Measurements from ENCODE around the gene STK24. TPM values are rescaled to one million over a fixed set of nuclear protein-coding genes. Genes with fewer than 3 reads are reported as not detected.

The STK24 gene
- total RNA-seq, 2 donors from 2014 or later = 115 to 125 TPM

DNA sequence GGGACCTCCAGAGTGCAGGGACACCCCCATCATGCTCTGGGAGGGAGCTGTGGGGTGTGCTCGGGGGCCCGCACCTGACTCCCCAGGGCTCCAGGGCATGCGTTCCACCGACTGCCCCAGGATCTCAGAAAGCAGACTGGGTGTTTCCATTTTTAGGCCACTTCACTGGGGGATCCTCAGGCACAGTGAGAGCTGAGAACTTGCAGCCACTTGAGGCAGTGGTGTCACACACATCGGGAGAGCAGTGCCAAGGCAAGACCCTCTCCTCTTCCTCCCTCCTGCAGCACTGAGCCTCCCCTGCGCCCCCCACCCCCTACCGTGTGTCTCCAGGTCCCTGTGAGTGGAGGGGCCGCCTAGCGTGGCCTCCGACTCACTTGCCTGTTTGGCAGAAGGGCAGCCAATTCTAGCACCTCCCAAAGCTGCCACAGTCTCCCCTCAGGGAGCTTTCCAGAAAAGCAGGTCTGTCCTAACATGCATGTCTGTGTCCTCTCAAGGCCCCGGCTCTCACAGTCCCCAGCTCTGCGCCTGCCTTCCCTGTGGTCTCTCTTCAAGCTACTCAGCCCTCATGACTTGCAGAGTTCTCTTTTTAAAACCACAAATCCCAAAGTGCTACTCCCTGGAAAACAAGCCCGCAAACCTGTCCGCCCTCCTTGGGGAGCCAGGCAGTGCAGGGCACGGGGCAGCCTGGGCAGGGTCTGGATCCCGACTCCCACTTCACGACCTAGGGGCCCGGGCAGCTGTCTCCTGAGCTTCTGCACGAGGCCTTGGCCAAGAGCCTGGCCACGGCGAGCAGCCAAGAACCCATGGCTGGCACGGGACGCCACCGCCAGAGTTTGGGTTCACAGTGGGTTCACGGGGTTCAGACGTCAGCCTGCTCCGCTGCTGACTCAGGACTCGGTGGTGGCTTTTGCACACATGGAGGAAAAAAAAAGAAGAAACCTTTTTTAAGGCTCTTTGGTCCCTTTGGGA is 94.1 kb downstream of the STK24 start:
- peaks cover 15% of the 10 kb centered on the region for H3K36me3 ChIP-seq (ENCODE audit: control insufficient read depth, insufficient read depth, low read length)
- H3K27ac ChIP-seq (ENCODE audit: low read depth, low read length) = no peak overlapping the region
- WGBS, 2 experiments (ENCODE audit: insufficient coverage in 1 of 2, insufficient read length in 1 of 2) = 87 to 89% methylated on average over 26 to 28 of the region's 28 CpGs
- Mint-ChIP-seq H3K4me3 (no peak overlapping the region), H3K27ac (peak overlapping the region; percentile 58), H3K36me3 (ENCODE audit: low read depth) (peaks cover 13% of the 10 kb centered on the region), H3K27me3 (ENCODE audit: insufficient read depth) (no peaks in the 10 kb centered on the region), H3K4me1 (peaks cover 70% of the 10 kb centered on the region), H3K9me3 (no peaks in the 10 kb centered on the region)
- peaks cover 20% of the 10 kb centered on the region for H3K4me1 ChIP-seq (ENCODE audit: control insufficient read depth, insufficient read depth, low read length)
- H3K4me3 ChIP-seq (ENCODE audit: low read length) = no peak overlapping the region
- H3K27me3 ChIP-seq (ENCODE audit: control insufficient read depth, insufficient read depth, low read length, poor library complexity, severe bottlenecking) = no peaks in the 10 kb centered on the region
- peak; percentile 69 for TF ChIP-seq CTCF (conservative IDR thresholded peaks at IDR 0.05)
- peak; percentile 79 for DNase-seq
- H3K9me3 ChIP-seq (ENCODE audit: control insufficient read depth, low read length) = no peaks in the 10 kb centered on the region
- no peak overlapping the region for H3K9ac ChIP-seq (ENCODE audit: extremely low read depth, low read length, poor library complexity, severe bottlenecking)

DNA sequence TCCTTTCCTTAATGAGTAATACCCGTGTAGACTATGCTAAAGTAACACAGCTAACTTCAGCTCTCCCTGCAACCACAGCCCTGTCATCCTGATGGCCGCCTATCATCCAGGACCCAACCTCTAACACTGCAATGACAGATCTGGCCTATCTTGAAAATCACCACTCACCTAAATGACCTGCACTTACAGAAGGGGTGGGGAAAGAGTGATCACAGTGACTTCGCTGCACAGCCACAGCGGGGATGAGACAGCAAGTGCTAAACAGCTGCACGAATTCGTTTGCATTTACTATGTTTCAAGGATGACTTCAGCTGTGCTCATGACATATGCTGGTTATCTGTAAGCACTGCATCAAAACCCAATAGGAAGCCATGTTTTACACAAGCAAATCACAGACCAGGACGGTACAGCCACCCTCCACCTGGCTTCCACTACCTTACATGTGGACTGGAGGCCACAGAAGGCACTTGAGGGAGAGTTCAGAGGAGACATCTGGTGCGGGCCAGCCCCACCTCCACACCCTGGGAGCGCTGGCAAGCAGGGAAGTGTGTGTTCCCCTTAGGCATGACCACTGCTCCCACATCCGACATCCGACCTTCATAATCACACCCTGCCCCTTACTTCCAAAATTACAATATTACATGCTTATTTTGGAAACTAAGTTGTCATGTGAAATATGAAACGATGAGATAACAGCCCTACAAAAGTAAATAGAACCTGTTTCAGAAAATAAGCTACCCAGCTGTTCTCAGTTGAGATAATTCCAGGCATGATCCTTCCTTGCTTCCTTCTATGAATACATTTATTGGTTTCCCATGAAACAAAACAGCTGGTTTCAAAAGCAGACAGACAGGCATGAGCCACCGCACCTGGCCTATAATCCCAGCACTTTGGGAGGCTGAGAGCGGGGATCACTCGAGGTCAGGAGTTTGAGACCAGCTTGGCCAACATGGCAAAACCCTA is 95.7 kb downstream of the STK24 start:
- DNase-seq = no peak
- Histone ChIP-seq H3K9me3 (ENCODE audit: control insufficient read depth, low read length) (no peaks in the 10 kb centered on the region), H3K27ac (ENCODE audit: low read depth, low read length) (no peak overlapping the region), H3K4me3 (ENCODE audit: low read length) (no peak overlapping the region), H3K9ac (ENCODE audit: extremely low read depth, low read length, poor library complexity, severe bottlenecking) (no peak overlapping the region), H3K4me1 (ENCODE audit: control insufficient read depth, insufficient read depth, low read length) (peaks cover 26% of the 10 kb centered on the region), H3K27me3 (ENCODE audit: control insufficient read depth, insufficient read depth, low read length, poor library complexity, severe bottlenecking) (no peaks in the 10 kb centered on the region), H3K36me3 (ENCODE audit: control insufficient read depth, insufficient read depth, low read length) (peaks cover 15% of the 10 kb centered on the region)
- H3K27me3 Mint-ChIP-seq (ENCODE audit: insufficient read depth) = no peaks in the 10 kb centered on the region
- peaks cover 76% of the 10 kb centered on the region for H3K4me1 Mint-ChIP-seq
- peaks cover 16% of the 10 kb centered on the region for H3K36me3 Mint-ChIP-seq (ENCODE audit: low read depth)
- no peak for TF ChIP-seq CTCF (conservative IDR thresholded peaks at IDR 0.05)
- peak overlapping the region; percentile 17 for H3K27ac Mint-ChIP-seq
- H3K4me3 Mint-ChIP-seq = no peak overlapping the region
- WGBS, 2 experiments (ENCODE audit: insufficient coverage in 1 of 2, insufficient read length in 1 of 2) = 91 to 93% methylated on average over 6 to 15 of the region's 15 CpGs
- H3K9me3 Mint-ChIP-seq = no peaks in the 10 kb centered on the region

DNA sequence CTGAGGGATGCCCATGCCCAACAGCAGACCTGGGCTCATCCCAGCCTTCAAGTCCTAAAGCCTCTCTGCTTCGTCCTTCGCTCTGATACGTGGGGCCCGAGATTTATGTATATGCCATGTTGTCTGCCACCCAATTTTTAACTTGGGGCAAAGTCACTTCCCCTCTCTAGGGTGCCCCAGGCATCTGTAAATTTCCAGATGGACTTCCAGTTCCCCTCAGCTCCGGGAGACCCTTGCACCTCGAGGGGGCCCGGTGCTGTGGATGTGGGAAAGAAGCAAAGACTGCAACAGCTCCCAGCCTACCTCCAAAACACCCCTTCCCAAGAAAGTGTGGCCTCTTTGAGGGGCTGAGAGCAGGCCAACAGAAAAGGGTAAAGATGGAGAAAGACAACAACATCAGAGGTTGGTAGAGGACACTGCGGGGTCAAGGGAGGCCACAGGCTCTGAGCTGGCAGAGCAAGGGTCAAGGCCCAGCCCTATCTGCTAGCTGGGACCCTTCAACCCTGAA is 97.4 kb downstream of the STK24 start:
- peaks cover 28% of the 10 kb centered on the region for H3K4me1 ChIP-seq (ENCODE audit: control insufficient read depth, insufficient read depth, low read length)
- Mint-ChIP-seq H3K27me3 (ENCODE audit: insufficient read depth) (no peaks in the 10 kb centered on the region), H3K4me3 (no peak overlapping the region), H3K36me3 (ENCODE audit: low read depth) (peaks cover 24% of the 10 kb centered on the region), H3K27ac (peak overlapping the region; percentile 84), H3K9me3 (no peaks in the 10 kb centered on the region), H3K4me1 (peaks cover 66% of the 10 kb centered on the region)
- H3K27me3 ChIP-seq (ENCODE audit: control insufficient read depth, insufficient read depth, low read length, poor library complexity, severe bottlenecking) = no peaks in the 10 kb centered on the region
- no peak for TF ChIP-seq CTCF (conservative IDR thresholded peaks at IDR 0.05)
- no peak overlapping the region for H3K9ac ChIP-seq (ENCODE audit: extremely low read depth, low read length, poor library complexity, severe bottlenecking)
- no peaks in the 10 kb centered on the region for H3K9me3 ChIP-seq (ENCODE audit: control insufficient read depth, low read length)
- 96 to 100% methylated on average over 4 to 8 of the region's 8 CpGs for WGBS, 2 experiments (ENCODE audit: insufficient coverage in 1 of 2, insufficient read length in 1 of 2)
- DNase-seq = no peak
- H3K36me3 ChIP-seq (ENCODE audit: control insufficient read depth, insufficient read depth, low read length) = peaks cover 19% of the 10 kb centered on the region
- H3K4me3 ChIP-seq (ENCODE audit: low read length) = no peak overlapping the region
- no peak overlapping the region for H3K27ac ChIP-seq (ENCODE audit: low read depth, low read length)

Measured in endodermal cell (in vitro differentiated cells).